ENCODE measurements around the gene CCL16.

Gene CCL16, protein sequence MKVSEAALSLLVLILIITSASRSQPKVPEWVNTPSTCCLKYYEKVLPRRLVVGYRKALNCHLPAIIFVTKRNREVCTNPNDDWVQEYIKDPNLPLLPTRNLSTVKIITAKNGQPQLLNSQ

DNA sequence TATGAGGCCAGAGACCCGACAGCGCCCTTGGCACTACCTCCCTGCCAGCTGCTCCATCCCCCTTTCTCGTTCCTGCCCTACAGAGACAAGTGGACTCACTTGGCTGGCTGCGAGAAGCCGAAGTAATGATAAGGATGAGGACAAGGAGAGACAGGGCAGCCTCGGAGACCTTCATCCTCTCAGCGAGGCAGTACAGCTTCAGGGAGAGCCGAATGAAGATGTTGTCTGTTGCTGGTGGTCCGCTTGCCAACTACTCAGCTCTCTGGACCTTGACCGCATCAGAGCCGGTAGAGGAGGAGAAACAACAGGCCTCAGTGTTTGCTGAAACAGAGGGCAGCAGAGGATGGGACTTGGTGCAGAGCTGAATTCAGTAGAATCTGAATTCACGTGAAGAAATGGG lies at the start of gene CCL16:
TSS of gene CCL16 (minus strand) at position 252 of the 400 bp plus-strand sequence. CDS start at position 175, 77 bp downstream.
- no peak within 1 kb of the TSS for H3K4me3 ChIP-seq (ENCODE audit: low read depth, low read length)
- in situ Hi-C loops (cut with HindIII; ENCODE audit: low sequenced_read_pairs) = no loop called here
- TF ChIP-seq, protein P1, sequence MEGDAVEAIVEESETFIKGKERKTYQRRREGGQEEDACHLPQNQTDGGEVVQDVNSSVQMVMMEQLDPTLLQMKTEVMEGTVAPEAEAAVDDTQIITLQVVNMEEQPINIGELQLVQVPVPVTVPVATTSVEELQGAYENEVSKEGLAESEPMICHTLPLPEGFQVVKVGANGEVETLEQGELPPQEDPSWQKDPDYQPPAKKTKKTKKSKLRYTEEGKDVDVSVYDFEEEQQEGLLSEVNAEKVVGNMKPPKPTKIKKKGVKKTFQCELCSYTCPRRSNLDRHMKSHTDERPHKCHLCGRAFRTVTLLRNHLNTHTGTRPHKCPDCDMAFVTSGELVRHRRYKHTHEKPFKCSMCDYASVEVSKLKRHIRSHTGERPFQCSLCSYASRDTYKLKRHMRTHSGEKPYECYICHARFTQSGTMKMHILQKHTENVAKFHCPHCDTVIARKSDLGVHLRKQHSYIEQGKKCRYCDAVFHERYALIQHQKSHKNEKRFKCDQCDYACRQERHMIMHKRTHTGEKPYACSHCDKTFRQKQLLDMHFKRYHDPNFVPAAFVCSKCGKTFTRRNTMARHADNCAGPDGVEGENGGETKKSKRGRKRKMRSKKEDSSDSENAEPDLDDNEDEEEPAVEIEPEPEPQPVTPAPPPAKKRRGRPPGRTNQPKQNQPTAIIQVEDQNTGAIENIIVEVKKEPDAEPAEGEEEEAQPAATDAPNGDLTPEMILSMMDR (IDR thresholded peaks at IDR 0.05; ENCODE audit: low read depth, low read length) = no peak
- DNase-seq (ENCODE audit: low read depth, low spot score) = no peak

DNA sequence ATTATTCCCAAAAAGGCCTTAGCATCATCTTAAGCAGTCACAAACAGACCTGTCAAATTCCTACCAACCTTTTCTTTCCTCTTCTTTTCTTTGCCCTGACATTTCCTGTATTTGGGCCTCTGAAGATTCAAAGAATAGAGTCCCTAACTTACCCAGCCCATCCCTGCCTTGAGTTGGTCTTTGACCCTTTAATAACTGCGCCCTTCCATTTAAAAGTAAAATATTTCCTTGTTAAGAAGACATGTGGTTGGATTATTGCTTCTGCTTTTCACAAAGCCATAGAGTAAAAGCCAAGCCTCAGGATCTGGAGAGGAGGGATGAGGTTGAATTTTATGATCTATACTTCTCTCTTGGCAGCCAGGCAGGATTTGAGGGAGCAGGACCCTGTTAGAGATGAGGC lies 49.7 kb upstream of the CCL16 start:
- H3K4me3 ChIP-seq (ENCODE audit: low read depth, low read length) = no peak overlapping the region
- DNase-seq (ENCODE audit: low read depth, low spot score) = no peak
- in situ Hi-C loops (cut with HindIII; ENCODE audit: low sequenced_read_pairs) = no loop called here
- TF ChIP-seq, protein P1 (IDR thresholded peaks at IDR 0.05; ENCODE audit: low read depth, low read length) = no peak

DNA sequence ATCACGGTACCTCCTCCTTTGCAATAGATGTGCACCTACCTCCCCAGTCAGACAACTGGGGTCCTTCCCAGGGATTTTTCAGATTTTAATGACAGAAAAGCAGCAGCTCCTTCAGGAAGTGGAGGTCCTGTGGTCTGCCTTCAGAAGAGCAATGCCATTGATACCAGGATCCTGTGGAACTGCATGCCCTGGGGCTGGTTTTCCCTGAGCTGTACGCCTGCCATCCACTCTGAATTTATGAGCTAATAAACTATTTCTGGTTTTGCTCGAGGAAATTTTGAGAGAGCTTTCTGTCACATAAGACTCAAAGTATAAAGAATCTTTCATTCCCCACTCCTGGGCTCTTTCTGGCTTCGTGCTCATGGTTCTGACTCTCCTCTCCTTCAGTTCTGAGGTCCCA lies 46.5 kb upstream of the CCL16 start:
- no peak for DNase-seq (ENCODE audit: low read depth, low spot score)
- no peak overlapping the region for H3K4me3 ChIP-seq (ENCODE audit: low read depth, low read length)
- TF ChIP-seq, protein P1 (IDR thresholded peaks at IDR 0.05; ENCODE audit: low read depth, low read length) = no peak
- in situ Hi-C loops (cut with HindIII; ENCODE audit: low sequenced_read_pairs) = no loop called here

DNA sequence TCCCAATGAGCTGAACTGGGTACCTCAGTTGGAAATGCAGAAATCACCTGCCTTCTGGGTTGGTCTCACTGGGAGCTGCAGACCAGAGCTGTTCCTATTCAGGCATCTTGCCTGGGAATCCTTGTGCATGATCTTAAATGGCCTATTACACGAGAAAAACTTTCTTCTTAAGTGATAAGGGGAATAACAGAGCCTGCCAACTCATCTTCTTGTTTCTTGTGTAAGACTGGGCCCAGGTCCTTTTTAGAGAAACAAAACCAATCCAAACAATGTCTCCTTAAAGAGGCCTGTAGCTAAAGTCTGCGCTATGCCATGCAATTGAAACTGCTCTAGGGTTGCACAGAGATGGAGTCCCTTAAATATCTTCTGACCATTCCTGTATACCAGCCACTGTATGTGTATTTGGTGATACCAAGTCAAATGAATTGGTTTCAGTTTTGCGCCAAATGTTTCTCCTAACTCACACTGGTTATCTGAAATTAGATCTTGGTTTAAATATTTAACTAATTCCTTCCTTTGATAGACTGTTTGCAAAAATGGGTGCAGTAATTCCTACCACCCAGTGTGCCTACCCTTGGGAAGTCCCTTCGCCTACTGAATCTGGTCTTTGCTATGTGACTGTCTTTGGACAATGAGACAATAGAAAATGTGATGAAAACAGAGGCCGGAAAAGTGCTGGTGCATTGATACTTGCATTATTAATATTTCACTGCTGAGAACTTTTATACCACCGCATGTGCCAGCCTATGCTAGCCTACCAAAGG lies 43.0 kb upstream of the CCL16 start:
- TF ChIP-seq, protein P1 (IDR thresholded peaks at IDR 0.05; ENCODE audit: low read depth, low read length) = no peak
- DNase-seq (ENCODE audit: low read depth, low spot score) = no peak
- in situ Hi-C loops (cut with HindIII; ENCODE audit: low sequenced_read_pairs) = no loop called here
- H3K4me3 ChIP-seq (ENCODE audit: low read depth, low read length) = no peak overlapping the region

DNA sequence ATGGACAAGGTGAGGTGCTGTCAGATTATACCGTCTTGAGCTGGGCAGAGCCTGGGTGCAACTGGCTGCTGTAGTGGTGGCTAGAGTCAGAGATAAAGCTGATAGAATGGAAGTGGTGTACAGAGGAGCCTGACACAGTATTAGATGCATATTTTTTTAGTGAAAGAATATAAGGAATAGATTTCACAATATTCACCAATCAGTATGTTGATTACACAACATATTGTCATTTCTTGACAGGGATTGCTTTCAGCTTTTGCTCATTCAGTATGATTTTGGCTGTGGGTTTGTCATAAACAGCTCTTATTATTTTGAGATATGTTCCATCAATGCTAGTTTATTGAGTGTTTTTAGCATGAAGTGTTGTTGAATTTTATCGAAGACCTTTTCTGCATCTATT lies 38.1 kb upstream of the CCL16 start:
- TF ChIP-seq, protein P1 (IDR thresholded peaks at IDR 0.05; ENCODE audit: low read depth, low read length) = no peak
- DNase-seq (ENCODE audit: low read depth, low spot score) = no peak
- no peak overlapping the region for H3K4me3 ChIP-seq (ENCODE audit: low read depth, low read length)
- in situ Hi-C loops (cut with HindIII; ENCODE audit: low sequenced_read_pairs) = no loop called here

DNA sequence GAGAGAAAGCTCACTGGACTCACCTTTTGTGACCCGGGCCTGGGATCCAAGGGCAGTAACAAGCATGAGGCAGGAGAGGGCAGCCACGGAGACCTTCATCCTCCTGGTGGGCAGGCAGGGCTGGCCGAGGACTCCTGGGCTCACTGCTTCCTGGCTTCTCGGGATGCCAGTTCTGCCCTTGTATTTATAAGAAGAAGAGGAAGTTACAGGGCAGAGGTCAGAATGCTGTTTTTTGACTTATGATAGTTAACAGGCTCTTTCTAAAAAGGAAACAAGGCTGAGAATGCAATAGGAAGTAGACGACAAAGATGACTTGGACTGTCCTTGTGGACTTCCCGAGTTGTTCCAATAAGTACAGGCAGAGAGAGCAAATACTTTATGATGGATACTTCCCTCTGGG lies 36.5 kb upstream of the CCL16 start, which contains the start of gene CCL23:
TSS of gene CCL23 (minus strand) at position 174 of the 400 bp plus-strand sequence. CDS start at position 99, 75 bp downstream.
- TF ChIP-seq, protein P1 (IDR thresholded peaks at IDR 0.05; ENCODE audit: low read depth, low read length) = no peak
- in situ Hi-C loops (cut with HindIII; ENCODE audit: low sequenced_read_pairs) = no loop called here
- DNase-seq (ENCODE audit: low read depth, low spot score) = no peak
- H3K4me3 ChIP-seq (ENCODE audit: low read depth, low read length) = no peak within 1 kb of the TSS

All from astrocyte of the spinal cord (primary cell).